Lower lobe of right lung (tissue), 2 donors: ENCODE results near the gene EPN2. TPM values are rescaled to one million over a fixed set of nuclear protein-coding genes. Genes with fewer than 3 reads are reported as not detected.
A peak's percentile ranks its signal among the peaks of the same experiment; 100 is the strongest.

Experiments used
- ATAC-seq, 2 donors: fragments of 200-7000 bp; cut with Tn5 transposase; one replicate each; pipeline ENCODE4 v1.9.1; 2020 to 2022; ENCODE audit warnings: mild to moderate bottlenecking in 2 of 2, moderate library complexity in 2 of 2
- DNase-seq: peaks from one replicate; pipeline ENCODE4 v3.0.0-alpha.2; 2020
- H3K27ac ChIP-seq: fragments of 200-600 bp; one replicate; pipeline ENCODE4 v1.8.0; 2022
- H3K27me3 ChIP-seq: fragments of 200-600 bp; one replicate; pipeline ENCODE4 v1.8.0; 2022; ENCODE audit warnings: low read depth
- H3K36me3 ChIP-seq: fragments of 200-600 bp; one replicate; pipeline ENCODE4 v1.8.0; 2022; ENCODE audit warnings: mild to moderate bottlenecking
- H3K4me1 ChIP-seq: fragments of 200-600 bp; one replicate; pipeline ENCODE4 v1.8.0; 2022
- H3K4me3 ChIP-seq: fragments of 200-600 bp; one replicate; pipeline ENCODE4 v1.8.0; 2022; ENCODE audit warnings: mild to moderate bottlenecking
- H3K9me3 ChIP-seq: fragments of 200-600 bp; one replicate; pipeline ENCODE4 v1.8.0; 2022
- intact Hi-C: fragments of 100-400 bp; cut with DNase I; formaldehyde crosslinking; loops from one replicate; pipeline ENCODE4 v1.11.0; 2022
- total RNA-seq: library from RNA; stranded (reverse); fragmentation: NEBNext Ultra II Directional; extraction: Animal tissue kit (Norgen Biotek cat#: 25700); gene quantifications from one replicate; pipeline ENCODE4 v1.2.1, GENCODE V29; 2021
- TF ChIP-seq, protein P1 (sequence below): fragments of 200-600 bp; IDR thresholded peaks from one replicate; pipeline ENCODE4 v1.8.0; 2022; ENCODE audit warnings: antibody characterized with exemption, mild to moderate bottlenecking
- donor health status: DM: no; HTN: yes; CAD: no; lungs with severe emphysema.

Gene EPN2
- total RNA-seq, 1 donor from 2014 or later = 66.2 TPM

DNA sequence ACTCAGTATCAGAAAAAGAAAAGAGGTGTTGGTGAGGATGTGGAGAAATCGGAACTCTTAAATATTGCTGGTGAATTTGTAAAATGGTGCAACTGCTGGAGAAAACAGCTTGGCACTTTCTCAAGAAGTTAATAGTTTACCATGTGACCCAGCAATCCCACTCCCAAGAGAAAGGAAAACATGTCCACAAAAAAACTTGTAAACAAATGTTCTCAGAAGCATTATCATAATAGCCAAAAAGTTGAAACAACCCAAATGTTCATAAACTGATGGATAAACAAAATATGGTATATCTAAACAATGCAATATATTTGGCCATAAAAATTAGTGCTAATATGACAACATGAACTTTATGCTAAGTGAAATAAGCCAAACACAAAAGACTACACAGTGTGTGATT is 138.6 kb downstream of the EPN2 start:
- intact Hi-C loops = no loop called here
- H3K36me3 ChIP-seq = peaks cover 7% of the 10 kb centered on the region
- H3K4me1 ChIP-seq = peaks cover 44% of the 10 kb centered on the region
- no peak overlapping the region for H3K27ac ChIP-seq
- no peak for ATAC-seq
- TF ChIP-seq, protein P1, sequence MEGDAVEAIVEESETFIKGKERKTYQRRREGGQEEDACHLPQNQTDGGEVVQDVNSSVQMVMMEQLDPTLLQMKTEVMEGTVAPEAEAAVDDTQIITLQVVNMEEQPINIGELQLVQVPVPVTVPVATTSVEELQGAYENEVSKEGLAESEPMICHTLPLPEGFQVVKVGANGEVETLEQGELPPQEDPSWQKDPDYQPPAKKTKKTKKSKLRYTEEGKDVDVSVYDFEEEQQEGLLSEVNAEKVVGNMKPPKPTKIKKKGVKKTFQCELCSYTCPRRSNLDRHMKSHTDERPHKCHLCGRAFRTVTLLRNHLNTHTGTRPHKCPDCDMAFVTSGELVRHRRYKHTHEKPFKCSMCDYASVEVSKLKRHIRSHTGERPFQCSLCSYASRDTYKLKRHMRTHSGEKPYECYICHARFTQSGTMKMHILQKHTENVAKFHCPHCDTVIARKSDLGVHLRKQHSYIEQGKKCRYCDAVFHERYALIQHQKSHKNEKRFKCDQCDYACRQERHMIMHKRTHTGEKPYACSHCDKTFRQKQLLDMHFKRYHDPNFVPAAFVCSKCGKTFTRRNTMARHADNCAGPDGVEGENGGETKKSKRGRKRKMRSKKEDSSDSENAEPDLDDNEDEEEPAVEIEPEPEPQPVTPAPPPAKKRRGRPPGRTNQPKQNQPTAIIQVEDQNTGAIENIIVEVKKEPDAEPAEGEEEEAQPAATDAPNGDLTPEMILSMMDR = no peak
- no peaks in the 10 kb centered on the region for H3K9me3 ChIP-seq
- H3K27me3 ChIP-seq = no peaks in the 10 kb centered on the region
- no peak overlapping the region for H3K4me3 ChIP-seq
- no peak for DNase-seq

DNA sequence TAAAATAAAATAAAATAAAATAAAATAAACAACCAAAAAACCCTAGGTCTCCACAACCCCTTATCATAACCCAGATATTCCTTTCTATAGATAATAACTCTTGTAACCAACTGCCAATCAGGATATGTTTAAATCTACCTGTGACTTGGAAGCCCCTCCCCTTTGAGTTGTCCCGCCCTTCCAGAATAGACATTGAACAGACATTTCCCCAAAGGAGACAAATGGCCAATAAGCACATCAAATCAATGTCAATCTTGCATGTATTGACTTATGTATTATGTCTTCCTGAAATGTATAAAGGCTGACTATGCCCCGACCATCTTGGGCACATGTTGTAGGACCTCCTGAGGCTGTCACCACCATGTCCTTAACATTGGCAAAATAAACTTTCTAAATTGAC is 139.6 kb downstream of the EPN2 start:
- peaks cover 33% of the 10 kb centered on the region for H3K4me1 ChIP-seq
- no peaks in the 10 kb centered on the region for H3K27me3 ChIP-seq
- peak overlapping the region; percentile 99 for H3K27ac ChIP-seq
- DNase-seq (no peak), ATAC-seq (no peak)
- intact Hi-C loops = no loop called here
- TF ChIP-seq, protein P1 = no peak
- peaks cover 18% of the 10 kb centered on the region for H3K36me3 ChIP-seq
- no peaks in the 10 kb centered on the region for H3K9me3 ChIP-seq
- peak overlapping the region; percentile 98 for H3K4me3 ChIP-seq

DNA sequence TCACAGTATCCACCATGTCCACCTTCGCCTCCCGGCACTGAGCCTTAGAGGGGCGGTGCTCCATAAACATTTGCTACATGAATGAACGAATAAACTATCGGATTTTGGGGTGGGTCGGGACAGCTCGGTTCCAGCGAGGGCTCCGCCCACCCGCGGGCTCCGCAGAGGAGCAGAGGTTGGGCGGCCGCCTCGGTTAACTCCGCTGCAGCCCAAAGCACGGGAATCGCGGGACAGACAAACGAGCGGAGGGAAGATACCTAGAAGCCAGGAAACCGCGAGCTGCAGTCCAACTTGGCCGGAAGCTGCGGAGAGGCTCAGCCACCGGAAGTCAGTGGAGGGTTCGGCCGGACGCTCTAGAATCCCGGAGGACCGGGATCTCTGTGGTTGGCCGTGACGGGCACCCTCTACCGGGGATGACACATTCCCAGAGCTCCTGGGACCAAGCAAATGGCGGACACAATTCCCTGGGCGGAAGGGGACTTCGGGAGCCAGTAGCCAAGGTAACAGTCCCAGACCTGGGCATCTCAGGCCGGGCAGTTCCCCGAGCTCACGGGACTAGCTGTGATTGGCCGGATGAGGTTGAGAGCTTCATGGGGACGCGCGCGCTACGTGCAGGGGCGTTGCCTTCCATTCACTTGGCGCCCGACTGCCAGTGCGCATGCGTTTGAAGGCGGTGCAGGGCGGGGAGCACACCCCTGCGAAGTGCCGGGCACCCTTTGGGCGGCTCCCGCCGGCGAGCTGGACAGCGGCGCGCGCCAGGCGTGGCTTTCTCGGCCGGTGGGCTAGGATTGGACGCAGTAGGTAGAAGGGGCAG is 140.6 kb downstream of the EPN2 start:
- DNase-seq (peak; percentile 99), ATAC-seq (peak; percentile 97 to 98)
- Histone ChIP-seq H3K4me3 (peak overlapping the region; percentile 98), H3K27ac (peak overlapping the region; percentile 99), H3K4me1 (peaks cover 25% of the 10 kb centered on the region), H3K9me3 (no peaks in the 10 kb centered on the region), H3K27me3 (no peaks in the 10 kb centered on the region), H3K36me3 (peaks cover 28% of the 10 kb centered on the region)
- intact Hi-C loops = no loop called here
- TF ChIP-seq, protein P1 = peak; percentile 13

DNA sequence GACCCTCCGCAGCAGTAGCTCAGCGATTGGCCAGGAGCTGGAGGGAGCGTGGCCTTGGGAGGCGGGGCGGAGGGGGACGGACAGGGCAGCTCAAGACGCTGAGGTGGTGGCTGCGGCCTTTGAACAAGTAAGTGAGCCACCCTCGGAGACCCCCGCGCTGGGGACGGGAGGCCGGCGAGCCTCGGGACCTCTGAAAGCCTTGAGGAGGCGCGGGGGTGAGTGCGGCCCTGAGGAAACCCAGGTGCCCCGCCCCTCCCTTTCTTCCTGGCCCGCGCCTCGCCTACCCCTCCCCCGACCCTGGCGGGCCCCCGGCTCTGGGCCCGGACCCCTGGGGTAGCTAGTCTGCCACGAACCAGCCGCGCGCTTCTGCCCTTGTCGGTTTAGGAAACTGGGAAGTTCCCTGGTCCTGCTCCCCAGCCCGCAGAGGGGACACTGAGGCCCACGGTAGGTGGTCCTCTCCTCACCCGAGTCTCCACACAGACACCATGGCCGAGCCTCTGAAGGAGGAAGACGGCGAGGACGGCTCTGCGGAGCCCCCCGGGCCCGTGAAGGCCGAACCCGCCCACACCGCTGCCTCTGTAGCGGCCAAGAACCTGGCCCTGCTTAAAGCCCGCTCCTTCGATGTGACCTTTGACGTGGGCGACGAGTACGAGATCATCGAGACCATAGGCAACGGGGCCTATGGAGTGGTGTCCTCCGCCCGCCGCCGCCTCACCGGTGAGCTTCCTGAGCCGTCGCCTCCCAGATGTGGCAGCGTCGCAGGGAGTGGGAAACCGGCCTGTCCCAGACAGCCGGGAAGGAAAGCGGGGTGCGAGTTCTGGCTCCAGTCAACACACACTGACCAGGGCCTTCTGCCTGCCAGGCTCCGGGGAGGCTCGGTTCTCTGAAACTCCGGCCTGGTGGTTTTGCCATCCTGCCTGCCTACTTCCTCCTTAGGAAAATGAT is 141.5 kb downstream of the EPN2 start, which contains the start of gene MAPK7:
Gene MAPK7, plus strand, starts transcription at position 83 of the 945 bp plus-strand sequence. Its CDS starts 403 bp downstream, at position 486.
- Histone ChIP-seq H3K36me3 (peaks cover 37% of the 10 kb centered on the region), H3K27ac (peak within 1 kb of the TSS; percentile 99), H3K9me3 (no peaks in the 10 kb centered on the region), H3K27me3 (no peaks in the 10 kb centered on the region), H3K4me1 (peaks cover 34% of the 10 kb centered on the region), H3K4me3 (peak within 1 kb of the TSS; percentile 98)
- peak; percentile 3 for ATAC-seq
- no peak for DNase-seq
- intact Hi-C loops = no loop called here
- TF ChIP-seq, protein P1 = no peak

DNA sequence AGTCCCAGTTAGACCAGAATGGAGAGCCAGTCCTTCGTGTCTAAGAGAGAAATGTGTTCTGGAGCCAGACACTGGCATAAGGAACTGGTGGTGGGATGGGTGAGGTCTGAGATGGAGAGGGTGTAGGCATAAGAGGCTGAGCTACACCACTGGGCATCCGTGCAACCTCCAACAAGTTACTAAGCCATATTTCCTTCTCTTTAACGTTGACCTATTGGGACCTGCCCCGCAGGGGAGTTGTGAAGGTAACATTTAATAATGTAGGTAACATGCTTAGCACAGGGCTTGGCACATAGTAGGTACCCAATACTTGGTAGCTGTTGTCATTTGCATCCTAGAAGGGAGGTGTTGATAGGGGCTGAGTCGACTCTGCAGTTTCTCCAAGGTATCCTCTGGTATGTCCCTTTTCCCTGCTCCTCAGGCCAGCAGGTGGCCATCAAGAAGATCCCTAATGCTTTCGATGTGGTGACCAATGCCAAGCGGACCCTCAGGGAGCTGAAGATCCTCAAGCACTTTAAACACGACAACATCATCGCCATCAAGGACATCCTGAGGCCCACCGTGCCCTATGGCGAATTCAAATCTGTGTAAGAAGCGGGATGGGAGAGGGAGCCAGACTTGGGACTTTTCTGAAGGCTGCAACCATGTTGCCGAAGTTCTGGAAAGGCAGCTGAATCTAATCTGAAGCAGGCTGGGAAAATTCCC is 142.3 kb downstream of the EPN2 start:
- ATAC-seq = no peak
- no peak for DNase-seq
- Histone ChIP-seq H3K4me3 (peak overlapping the region; percentile 98), H3K36me3 (peaks cover 45% of the 10 kb centered on the region), H3K4me1 (peaks cover 42% of the 10 kb centered on the region), H3K27ac (peak overlapping the region; percentile 99), H3K9me3 (no peaks in the 10 kb centered on the region), H3K27me3 (no peaks in the 10 kb centered on the region)
- TF ChIP-seq, protein P1 = no peak
- intact Hi-C loops = no loop called here
